GM04503 (cell line): ENCODE measurements around the gene ACVR1.

ENCODE experiments used
- DNase-seq: peaks from one replicate; pipeline ENCODE4 v3.0.0-alpha.2; 2012; ENCODE audit warnings: low read depth

Gene ACVR1

GRCh38 chr2:157789933-157790511 is 86.1 kb downstream of the ACVR1 start:
- no peak for DNase-seq

- no peak for DNase-seq
Measured at GRCh38 chr2:157789256-157789655, 86.9 kb downstream of the ACVR1 start.

GRCh38 chr2:157788201-157788600 is 87.9 kb downstream of the ACVR1 start:
- no peak for DNase-seq

- DNase-seq = no peak
Measured at GRCh38 chr2:157787364-157787938, 88.7 kb downstream of the ACVR1 start.

GRCh38 chr2:157786663-157787363 is 89.3 kb downstream of the ACVR1 start:
- DNase-seq = no peak

- no peak for DNase-seq
Measured at GRCh38 chr2:157785866-157786662, 90.1 kb downstream of the ACVR1 start.

- no peak for DNase-seq
Measured at GRCh38 chr2:157785200-157785599, 90.9 kb downstream of the ACVR1 start.

- no peak for DNase-seq
Measured at GRCh38 chr2:157784823-157785175, 91.3 kb downstream of the ACVR1 start.

- DNase-seq = no peak
Measured at GRCh38 chr2:157784169-157784822, 91.8 kb downstream of the ACVR1 start.

GRCh38 chr2:157783245-157783644 is 92.9 kb downstream of the ACVR1 start:
- DNase-seq = no peak

- DNase-seq = no peak
Measured at GRCh38 chr2:157782057-157782845, 93.9 kb downstream of the ACVR1 start.

- no peak for DNase-seq
Measured at GRCh38 chr2:157780211-157780610, 95.9 kb downstream of the ACVR1 start.

- no peak for DNase-seq
Measured at GRCh38 chr2:157779794-157780193, 96.3 kb downstream of the ACVR1 start.

GRCh38 chr2:157777427-157777826 is 98.7 kb downstream of the ACVR1 start:
- no peak for DNase-seq

GRCh38 chr2:157771234-157771633 is 104.9 kb downstream of the ACVR1 start:
- DNase-seq = no peak

GRCh38 chr2:157769856-157770255 is 106.3 kb downstream of the ACVR1 start:
- no peak for DNase-seq

- no peak for DNase-seq
Measured at GRCh38 chr2:157764386-157764785, 111.7 kb downstream of the ACVR1 start.

- DNase-seq = peak; percentile 20
Measured at GRCh38 chr2:157761520-157761919, 114.6 kb downstream of the ACVR1 start.

GRCh38 chr2:157760949-157761348 is 115.2 kb downstream of the ACVR1 start:
- no peak for DNase-seq

- DNase-seq = no peak
Measured at GRCh38 chr2:157759855-157760254, 116.3 kb downstream of the ACVR1 start.

- DNase-seq = no peak
Measured at GRCh38 chr2:157758586-157758985, 117.5 kb downstream of the ACVR1 start.

GRCh38 chr2:157757500-157757899 is 118.6 kb downstream of the ACVR1 start:
- no peak for DNase-seq
